Subcutaneous adipose tissue (tissue), 4 donors: ENCODE measurements around the gene PROM1. TPM values are rescaled to one million over a fixed set of nuclear protein-coding genes. Genes with fewer than 3 reads are reported as not detected.

Experiments used
- total RNA-seq, 4 donors: library from RNA; depleted of rRNA; stranded (reverse); fragments of >200 nt; gene quantifications; one replicate each; pipeline ENCODE4 v1.1.0, GENCODE V29; 2016
- TF ChIP-seq, protein P1 (sequence below): fragments of 450-650 bp; IDR thresholded peaks from one replicate; pipeline ENCODE4 v1.5.1; 2016; ENCODE audit warnings: low read depth, mild to moderate bottlenecking, control low read depth, antibody characterized with exemption, moderate library complexity

PROM1 gene
- total RNA-seq, 4 donors from 2014 or later, result 0.16 TPM; not detected in 3

DNA sequence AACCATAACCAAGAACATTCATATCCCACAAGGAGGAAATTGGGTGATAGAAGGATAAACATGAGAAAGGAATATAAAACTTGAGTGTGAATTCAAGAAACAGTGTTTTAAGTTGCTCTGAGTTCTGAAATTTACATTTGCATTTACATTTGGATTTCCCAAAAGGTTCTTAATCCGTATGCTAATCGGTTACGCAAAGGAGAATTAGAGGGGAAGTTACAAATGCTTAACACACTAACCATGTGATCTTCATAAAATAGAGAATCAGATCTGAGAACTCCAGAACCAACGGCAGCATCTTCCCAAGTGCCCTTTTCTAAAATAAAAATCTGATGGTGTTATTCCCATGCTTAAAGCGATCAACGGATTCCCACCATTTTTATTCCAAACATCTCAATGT lies 48.0 kb downstream of the PROM1 start:
- TF ChIP-seq, protein P1, sequence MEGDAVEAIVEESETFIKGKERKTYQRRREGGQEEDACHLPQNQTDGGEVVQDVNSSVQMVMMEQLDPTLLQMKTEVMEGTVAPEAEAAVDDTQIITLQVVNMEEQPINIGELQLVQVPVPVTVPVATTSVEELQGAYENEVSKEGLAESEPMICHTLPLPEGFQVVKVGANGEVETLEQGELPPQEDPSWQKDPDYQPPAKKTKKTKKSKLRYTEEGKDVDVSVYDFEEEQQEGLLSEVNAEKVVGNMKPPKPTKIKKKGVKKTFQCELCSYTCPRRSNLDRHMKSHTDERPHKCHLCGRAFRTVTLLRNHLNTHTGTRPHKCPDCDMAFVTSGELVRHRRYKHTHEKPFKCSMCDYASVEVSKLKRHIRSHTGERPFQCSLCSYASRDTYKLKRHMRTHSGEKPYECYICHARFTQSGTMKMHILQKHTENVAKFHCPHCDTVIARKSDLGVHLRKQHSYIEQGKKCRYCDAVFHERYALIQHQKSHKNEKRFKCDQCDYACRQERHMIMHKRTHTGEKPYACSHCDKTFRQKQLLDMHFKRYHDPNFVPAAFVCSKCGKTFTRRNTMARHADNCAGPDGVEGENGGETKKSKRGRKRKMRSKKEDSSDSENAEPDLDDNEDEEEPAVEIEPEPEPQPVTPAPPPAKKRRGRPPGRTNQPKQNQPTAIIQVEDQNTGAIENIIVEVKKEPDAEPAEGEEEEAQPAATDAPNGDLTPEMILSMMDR, result no peak

DNA sequence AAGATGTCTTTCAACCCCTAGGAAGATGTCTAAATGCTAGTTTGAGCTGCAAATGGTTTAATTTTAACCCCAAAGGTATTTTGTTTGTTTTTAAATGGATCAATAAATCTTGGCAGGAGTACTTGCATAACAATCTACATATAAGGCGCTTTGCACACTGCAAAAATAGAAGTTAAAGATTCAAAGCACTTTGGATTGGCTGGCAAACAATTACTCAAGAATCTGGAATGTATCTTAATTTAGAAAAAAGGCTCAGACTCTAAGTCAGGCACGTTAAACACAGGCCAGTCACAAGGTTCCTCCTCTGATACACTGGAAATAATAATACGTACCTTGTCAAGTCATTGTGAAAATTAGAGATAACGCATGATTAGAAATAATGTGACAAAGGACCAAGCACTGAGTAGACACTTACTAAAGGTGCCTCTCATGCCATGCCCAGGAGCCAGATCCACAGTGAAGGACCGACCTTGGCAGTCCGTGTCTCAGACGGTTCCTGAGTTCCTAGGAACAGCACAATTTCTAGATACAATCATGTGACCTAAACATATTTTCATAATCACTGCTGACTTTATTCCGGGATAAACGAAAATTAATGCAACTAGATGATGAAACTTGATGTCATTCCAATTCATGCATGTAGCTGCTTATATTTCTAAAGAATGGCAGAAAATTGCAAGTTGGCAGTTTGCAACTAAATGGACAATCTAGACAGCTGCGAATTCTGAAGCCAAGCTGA lies 49.6 kb downstream of the PROM1 start:
- TF ChIP-seq, protein P1, result no peak

DNA sequence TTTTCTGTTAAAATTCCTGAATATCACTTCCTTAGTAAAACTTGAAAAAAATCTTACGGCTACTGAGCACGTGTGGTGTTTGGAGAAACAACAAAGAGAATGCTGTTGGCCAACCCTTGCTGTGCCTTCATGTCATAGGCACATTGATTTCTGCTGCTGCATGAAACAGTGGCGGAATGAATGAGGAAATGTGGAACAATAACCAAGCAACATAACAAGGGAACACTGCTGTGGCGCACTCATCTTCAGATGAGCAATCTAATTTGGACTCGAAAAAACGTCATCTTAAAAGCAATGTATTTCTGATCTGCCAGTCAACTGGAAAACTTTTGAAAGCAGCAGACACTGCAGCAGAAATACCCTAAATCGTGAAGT lies 51.4 kb downstream of the PROM1 start:
- TF ChIP-seq, protein P1, result no peak

DNA sequence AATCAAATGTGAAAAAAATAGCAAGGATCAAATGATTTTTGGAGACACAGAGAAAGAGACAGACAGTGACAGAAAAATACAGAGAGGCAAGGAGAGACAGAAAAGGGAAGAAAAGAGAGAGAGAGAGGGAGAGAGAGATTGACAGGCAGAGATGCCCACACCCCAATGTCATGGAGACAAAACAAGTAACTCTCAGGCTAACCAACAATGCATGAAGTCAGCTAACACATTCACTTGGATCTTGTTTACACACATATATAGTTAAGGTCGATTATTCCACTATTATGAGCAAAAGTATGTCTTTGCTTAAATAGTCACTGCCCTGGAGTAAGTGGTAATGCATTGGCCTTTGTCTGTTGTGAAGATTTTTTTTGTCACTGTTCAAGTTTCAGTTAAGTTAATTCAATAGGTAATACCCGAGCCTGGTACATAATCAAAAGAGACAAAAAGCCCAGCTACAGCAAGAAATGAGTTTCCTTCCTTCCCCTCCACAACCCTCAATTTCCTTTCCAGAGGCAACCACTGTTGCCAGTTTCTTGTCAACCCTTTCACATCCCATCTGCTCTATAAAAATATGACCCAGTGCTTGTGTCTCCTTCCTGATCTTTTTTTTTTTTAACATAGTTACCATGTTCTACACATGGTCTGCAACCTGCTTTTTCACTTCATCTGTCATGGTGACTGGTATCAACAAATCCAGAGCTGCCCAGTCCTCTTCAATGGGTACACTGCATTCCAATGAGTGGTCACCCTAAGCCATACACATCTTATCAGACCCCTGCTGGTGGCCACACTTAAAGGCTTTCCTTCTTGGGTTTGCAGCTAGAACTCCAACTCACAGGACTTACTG lies 52.1 kb downstream of the PROM1 start:
- TF ChIP-seq, protein P1, result no peak

DNA sequence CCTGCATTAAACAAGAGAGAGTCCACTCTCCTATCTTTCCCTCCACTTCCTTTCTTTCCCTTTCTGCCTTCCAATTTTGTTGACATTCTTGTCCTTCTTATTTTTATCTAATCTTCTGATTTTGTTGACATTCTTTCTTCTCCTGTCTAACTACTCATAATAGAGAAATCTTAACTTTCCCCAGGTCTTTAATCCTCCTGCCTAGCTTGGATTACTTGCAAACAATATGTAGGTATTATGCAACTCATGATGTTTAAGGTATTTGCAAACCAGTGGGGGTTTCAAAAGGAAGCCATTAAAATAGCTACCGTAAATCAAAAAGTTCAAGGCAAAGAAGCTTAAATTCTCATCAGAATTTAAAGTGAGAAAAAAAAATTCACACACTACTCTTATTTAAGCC lies 53.9 kb downstream of the PROM1 start:
- TF ChIP-seq, protein P1, result no peak

DNA sequence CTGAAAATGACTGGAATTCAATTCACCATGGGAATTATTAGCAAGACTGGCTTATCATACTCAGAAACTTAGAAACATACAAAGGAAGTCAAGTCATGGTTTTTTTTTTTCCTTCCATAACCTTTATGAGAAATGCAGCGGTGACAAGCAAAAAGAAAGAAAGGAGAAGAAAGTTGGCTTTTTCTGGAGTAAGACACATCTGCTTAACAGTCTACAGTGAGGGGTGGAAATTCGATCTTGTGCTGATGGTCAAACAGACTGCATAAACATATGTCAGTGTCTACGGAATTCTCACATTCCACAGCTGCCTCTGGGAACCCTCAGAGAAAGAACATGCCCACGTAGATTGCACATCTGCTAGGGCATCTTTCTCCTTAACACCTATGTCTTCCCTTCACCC lies 54.6 kb downstream of the PROM1 start:
- TF ChIP-seq, protein P1, result no peak

DNA sequence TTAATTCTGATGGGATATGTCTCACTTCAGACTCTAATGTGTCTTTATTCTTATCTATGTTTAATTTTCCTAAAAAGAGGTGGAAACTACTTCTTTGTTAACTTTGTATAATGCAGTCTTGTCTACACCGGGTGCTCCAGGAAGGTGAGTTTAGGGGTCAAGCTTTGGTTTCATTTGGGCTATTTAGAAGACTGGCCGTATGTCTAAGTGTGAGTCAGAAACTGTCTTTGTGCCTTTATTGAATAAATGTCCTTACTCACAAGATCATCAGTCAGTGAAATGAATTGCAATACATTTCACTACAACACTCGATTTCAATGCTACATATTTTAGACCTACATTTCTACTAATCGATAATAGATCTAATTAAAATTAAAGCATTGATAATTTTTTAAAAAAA lies 56.2 kb downstream of the PROM1 start:
- TF ChIP-seq, protein P1, result no peak
